GM18519 (cell line): Measurements from ENCODE around the gene POLR1G.
"Not testable (repeated sequence)": the region's sequence is repeated elsewhere in the genome, so short reads cannot be mapped to it uniquely, and the experiment has no call there.

Source experiments
- ATAC-seq: cut with Tn5 transposase; IDR thresholded peaks from one replicate; pipeline ENCODE4 v1.9.1; 2021; ENCODE audit warnings: mild to moderate bottlenecking, moderate library complexity; ENCODE audit not compliant: unreplicated experiment, low FRiP score

POLR1G gene

GRCh38 chr19:45419895-45420294 is 13.5 kb downstream of the POLR1G start:
- no peak for ATAC-seq

- no peak for ATAC-seq
Measured at GRCh38 chr19:45420356-45420755, 13.9 kb downstream of the POLR1G start.

GRCh38 chr19:45420871-45421270 is 14.4 kb downstream of the POLR1G start:
- no peak for ATAC-seq

- ATAC-seq, result no peak
Measured at GRCh38 chr19:45421947-45422498, 15.6 kb downstream of the POLR1G start.

GRCh38 chr19:45423033-45423588 is 16.7 kb downstream of the POLR1G start:
- no peak for ATAC-seq

GRCh38 chr19:45423589-45424190 is 17.2 kb downstream of the POLR1G start, which contains the start of gene ERCC1:
TSS of gene ERCC1 (minus strand) at chr19:45423917. CDS start at chr19:45423374, 543 bp downstream.
- ATAC-seq, result peak; percentile 34

- no peak for ATAC-seq
Measured at GRCh38 chr19:45424191-45425058, 18.0 kb downstream of the POLR1G start.

- ATAC-seq, result no peak
Measured at GRCh38 chr19:45428384-45429231, 22.2 kb downstream of the POLR1G start.

GRCh38 chr19:45429896-45430295 is 23.5 kb downstream of the POLR1G start:
- ATAC-seq, result not testable (repeated sequence)

- ATAC-seq, result not testable (repeated sequence)
Measured at GRCh38 chr19:45431008-45431407, 24.6 kb downstream of the POLR1G start.

GRCh38 chr19:45432543-45432942 is 26.1 kb downstream of the POLR1G start:
- not testable (repeated sequence) for ATAC-seq

- no peak for ATAC-seq
Measured at GRCh38 chr19:45437328-45437727, 30.9 kb downstream of the POLR1G start.

GRCh38 chr19:45439190-45439568 is 32.7 kb downstream of the POLR1G start:
- ATAC-seq, result no peak

GRCh38 chr19:45439569-45440258 is 33.3 kb downstream of the POLR1G start:
- ATAC-seq, result no peak

GRCh38 chr19:45440259-45440638 is 33.8 kb downstream of the POLR1G start:
- no peak for ATAC-seq

GRCh38 chr19:45440873-45441654 is 34.6 kb downstream of the POLR1G start:
- ATAC-seq, result no peak

GRCh38 chr19:45442408-45442777 is 35.9 kb downstream of the POLR1G start:
- no peak for ATAC-seq

- ATAC-seq, result no peak
Measured at GRCh38 chr19:45442778-45443461, 36.5 kb downstream of the POLR1G start.
